ENCODE results near the gene AXDND1.

AXDND1 gene

DNA sequence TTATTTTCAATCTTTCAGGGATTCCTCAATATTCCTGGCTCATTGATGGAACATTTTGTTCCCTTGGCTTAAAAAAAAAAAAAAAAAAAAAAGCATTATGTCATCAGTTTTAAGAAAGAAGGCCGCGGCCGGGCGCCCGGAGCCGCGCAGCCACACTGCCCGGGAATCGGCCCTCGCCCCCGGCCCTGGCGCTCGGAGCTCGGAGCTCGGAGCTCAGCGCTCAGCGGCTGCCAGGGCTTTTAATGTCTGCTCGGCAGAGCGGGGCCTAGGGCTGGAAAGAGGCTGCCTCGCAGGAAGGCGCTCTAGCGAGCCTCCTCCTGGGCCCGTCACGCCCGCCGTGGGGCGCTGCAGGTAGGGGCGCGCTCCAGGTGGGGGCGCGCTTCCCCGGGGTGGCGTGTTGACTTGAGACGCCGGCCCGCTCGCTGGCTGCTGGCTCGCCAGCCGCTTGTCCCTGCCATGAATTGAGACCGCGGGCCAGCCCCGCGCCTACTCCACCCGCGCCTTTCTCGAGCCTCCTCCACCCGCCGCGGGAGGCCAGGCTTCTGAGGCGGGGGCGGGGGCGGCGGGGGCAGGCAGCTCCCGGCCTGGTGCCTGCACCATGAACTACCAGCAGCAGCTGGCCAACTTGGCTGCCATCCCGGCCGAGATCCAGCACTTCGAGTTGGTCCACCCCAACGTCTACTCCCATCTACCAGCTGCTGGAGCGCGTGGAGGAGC is 220.5 kb downstream of the AXDND1 start:
- no peak for TF ChIP-seq REST (IDR thresholded peaks at IDR 0.05; ENCODE audit: insufficient replicate concordance, low read depth)
- TF ChIP-seq POLR2AphosphoS5 (IDR thresholded peaks at IDR 0.05; ENCODE audit: low read depth): no peak
- no peak for TF ChIP-seq CTCF (IDR thresholded peaks at IDR 0.05; ENCODE audit: insufficient read depth, low read length)
- TF ChIP-seq GABPA (IDR thresholded peaks at IDR 0.05; ENCODE audit: low read depth): no peak
- no peak for TF ChIP-seq SPI1 (IDR thresholded peaks at IDR 0.05; ENCODE audit: borderline replicate concordance, low read depth)
- H3K4me3 ChIP-seq (replicated peaks; ENCODE audit: insufficient read depth, low read length): peak overlapping the region; percentile 26
- peak; percentile 14 to 29 for DNase-seq (ENCODE audit: low read depth in 1 of 2, low spot score in 1 of 2)
- H3K27ac ChIP-seq (replicated peaks): no peak overlapping the region
- H3K27me3 ChIP-seq (ENCODE audit: insufficient read depth, poor library complexity, severe bottlenecking): peaks cover 26% of the 10 kb centered on the region

GRCh38 chr1:179587336-179587735 is 221.6 kb downstream of the AXDND1 start:
- H3K27ac ChIP-seq (replicated peaks): no peak overlapping the region
- no peak overlapping the region for H3K4me3 ChIP-seq (replicated peaks; ENCODE audit: insufficient read depth, low read length)
- peaks cover 31% of the 10 kb centered on the region for H3K27me3 ChIP-seq (ENCODE audit: insufficient read depth, poor library complexity, severe bottlenecking)
- TF ChIP-seq SPI1 (IDR thresholded peaks at IDR 0.05; ENCODE audit: borderline replicate concordance, low read depth) (no peak), REST (IDR thresholded peaks at IDR 0.05; ENCODE audit: insufficient replicate concordance, low read depth) (no peak), GABPA (IDR thresholded peaks at IDR 0.05; ENCODE audit: low read depth) (no peak), POLR2AphosphoS5 (IDR thresholded peaks at IDR 0.05; ENCODE audit: low read depth) (no peak), CTCF (IDR thresholded peaks at IDR 0.05; ENCODE audit: insufficient read depth, low read length) (no peak)
- no peak for DNase-seq (ENCODE audit: low read depth in 1 of 2, low spot score in 1 of 2)

- DNase-seq (ENCODE audit: low read depth in 1 of 2, low spot score in 1 of 2): no peak
- TF ChIP-seq POLR2AphosphoS5 (IDR thresholded peaks at IDR 0.05; ENCODE audit: low read depth) (no peak), SPI1 (IDR thresholded peaks at IDR 0.05; ENCODE audit: borderline replicate concordance, low read depth) (no peak), REST (IDR thresholded peaks at IDR 0.05; ENCODE audit: insufficient replicate concordance, low read depth) (no peak), GABPA (IDR thresholded peaks at IDR 0.05; ENCODE audit: low read depth) (no peak), CTCF (IDR thresholded peaks at IDR 0.05; ENCODE audit: insufficient read depth, low read length) (no peak)
- Histone ChIP-seq H3K27ac (replicated peaks) (no peak overlapping the region), H3K4me3 (replicated peaks; ENCODE audit: insufficient read depth, low read length) (no peak overlapping the region), H3K27me3 (ENCODE audit: insufficient read depth, poor library complexity, severe bottlenecking) (peaks cover 33% of the 10 kb centered on the region)
Observed at GRCh38 chr1:179588425-179589024, 222.8 kb downstream of the AXDND1 start.

Data from HL-60 (cell line).